SK-N-SH (cell line): ENCODE data around the gene HTR3E.
A peak's percentile ranks its signal among the peaks of the same experiment; 100 is the strongest.

Experiments
- EZH2phosphoT487 ChIP-seq: fragments of 200-600 bp; sonication (generic); IDR thresholded peaks from 2 replicates; pipeline ENCODE4 v1.6.1; 2017; ENCODE audit warnings: low read depth, mixed run types, mild to moderate bottlenecking, antibody characterized with exemption, moderate library complexity, borderline replicate concordance
- GABPA ChIP-seq: IDR thresholded peaks from 2 replicates; pipeline ENCODE4 v1.4.0; 2012; ENCODE audit warnings: low read depth, mild to moderate bottlenecking
- MXI1 ChIP-seq: IDR thresholded peaks from 2 replicates; pipeline ENCODE4 v1.6.1; 2012; ENCODE audit warnings: mild to moderate bottlenecking, low read depth, low read length, improper control_type of control experiment
- NRF1 ChIP-seq: IDR thresholded peaks from 2 replicates; pipeline ENCODE4 v1.6.1; 2012; ENCODE audit warnings: low read depth, mild to moderate bottlenecking, low read length
- YY1 ChIP-seq: IDR thresholded peaks from 2 replicates; pipeline ENCODE4 v1.4.0; 2012; ENCODE audit warnings: low read depth, mild to moderate bottlenecking
- TF ChIP-seq, protein P1 (sequence below): IDR thresholded peaks from 2 replicates; pipeline ENCODE4 v1.6.1; 2012; ENCODE audit warnings: mild to moderate bottlenecking, low read depth, low read length, moderate library complexity
- TF ChIP-seq, protein P2 (sequence below): fragments of 200-600 bp; sonication (generic); IDR thresholded peaks from 2 replicates; pipeline ENCODE4 v1.6.1; 2017; ENCODE audit warnings: antibody characterized with exemption, mild to moderate bottlenecking, moderate library complexity

DNA sequence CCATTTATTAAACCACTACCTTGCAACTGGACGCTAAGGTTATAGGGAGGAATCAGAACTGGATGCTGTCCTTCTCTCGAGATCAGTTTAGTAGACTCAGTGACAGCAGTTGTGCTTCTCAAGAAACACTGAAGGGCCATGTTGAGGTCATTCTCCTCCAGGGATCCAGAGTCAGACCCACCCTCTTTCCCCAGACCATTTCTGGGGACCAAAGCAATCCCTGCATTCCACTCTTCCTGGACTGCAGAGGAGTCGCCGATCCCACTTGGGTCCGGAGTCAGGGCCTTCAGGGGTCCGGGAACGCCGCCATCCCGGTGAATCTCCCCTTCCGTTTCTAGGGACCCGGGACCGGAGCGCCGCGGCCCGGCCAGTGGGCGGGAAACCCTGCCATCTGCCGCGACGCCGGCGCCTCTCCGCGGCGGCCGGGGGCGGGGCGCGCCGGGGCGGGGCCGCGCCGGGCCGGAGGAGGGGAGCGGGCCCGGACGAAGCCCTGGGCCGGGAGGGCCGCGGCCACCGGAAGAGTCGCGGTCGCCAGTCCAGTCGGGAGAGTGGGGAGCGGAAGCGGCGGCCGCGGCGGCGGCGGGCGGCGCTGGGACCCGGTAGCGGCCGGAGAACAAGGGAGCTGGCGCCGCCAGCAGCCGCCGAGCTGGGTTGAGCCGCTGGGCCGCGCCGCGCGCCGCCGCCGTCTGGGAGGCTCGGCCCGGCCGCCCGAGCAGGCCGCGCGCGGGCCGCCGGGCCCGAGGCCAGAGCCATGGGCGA lies 58.2 kb downstream of the HTR3E start, which contains the start of gene DVL3:
- TF ChIP-seq, protein P1, sequence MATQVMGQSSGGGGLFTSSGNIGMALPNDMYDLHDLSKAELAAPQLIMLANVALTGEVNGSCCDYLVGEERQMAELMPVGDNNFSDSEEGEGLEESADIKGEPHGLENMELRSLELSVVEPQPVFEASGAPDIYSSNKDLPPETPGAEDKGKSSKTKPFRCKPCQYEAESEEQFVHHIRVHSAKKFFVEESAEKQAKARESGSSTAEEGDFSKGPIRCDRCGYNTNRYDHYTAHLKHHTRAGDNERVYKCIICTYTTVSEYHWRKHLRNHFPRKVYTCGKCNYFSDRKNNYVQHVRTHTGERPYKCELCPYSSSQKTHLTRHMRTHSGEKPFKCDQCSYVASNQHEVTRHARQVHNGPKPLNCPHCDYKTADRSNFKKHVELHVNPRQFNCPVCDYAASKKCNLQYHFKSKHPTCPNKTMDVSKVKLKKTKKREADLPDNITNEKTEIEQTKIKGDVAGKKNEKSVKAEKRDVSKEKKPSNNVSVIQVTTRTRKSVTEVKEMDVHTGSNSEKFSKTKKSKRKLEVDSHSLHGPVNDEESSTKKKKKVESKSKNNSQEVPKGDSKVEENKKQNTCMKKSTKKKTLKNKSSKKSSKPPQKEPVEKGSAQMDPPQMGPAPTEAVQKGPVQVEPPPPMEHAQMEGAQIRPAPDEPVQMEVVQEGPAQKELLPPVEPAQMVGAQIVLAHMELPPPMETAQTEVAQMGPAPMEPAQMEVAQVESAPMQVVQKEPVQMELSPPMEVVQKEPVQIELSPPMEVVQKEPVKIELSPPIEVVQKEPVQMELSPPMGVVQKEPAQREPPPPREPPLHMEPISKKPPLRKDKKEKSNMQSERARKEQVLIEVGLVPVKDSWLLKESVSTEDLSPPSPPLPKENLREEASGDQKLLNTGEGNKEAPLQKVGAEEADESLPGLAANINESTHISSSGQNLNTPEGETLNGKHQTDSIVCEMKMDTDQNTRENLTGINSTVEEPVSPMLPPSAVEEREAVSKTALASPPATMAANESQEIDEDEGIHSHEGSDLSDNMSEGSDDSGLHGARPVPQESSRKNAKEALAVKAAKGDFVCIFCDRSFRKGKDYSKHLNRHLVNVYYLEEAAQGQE, result peak; percentile 18; the same call in 1 of the 2 replicates
- TF ChIP-seq, protein P2, sequence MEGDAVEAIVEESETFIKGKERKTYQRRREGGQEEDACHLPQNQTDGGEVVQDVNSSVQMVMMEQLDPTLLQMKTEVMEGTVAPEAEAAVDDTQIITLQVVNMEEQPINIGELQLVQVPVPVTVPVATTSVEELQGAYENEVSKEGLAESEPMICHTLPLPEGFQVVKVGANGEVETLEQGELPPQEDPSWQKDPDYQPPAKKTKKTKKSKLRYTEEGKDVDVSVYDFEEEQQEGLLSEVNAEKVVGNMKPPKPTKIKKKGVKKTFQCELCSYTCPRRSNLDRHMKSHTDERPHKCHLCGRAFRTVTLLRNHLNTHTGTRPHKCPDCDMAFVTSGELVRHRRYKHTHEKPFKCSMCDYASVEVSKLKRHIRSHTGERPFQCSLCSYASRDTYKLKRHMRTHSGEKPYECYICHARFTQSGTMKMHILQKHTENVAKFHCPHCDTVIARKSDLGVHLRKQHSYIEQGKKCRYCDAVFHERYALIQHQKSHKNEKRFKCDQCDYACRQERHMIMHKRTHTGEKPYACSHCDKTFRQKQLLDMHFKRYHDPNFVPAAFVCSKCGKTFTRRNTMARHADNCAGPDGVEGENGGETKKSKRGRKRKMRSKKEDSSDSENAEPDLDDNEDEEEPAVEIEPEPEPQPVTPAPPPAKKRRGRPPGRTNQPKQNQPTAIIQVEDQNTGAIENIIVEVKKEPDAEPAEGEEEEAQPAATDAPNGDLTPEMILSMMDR, result no peak
- TF ChIP-seq NRF1, result no peak
- peak; percentile 68 for TF ChIP-seq GABPA
- 0 out of 2 replicates have a peak, but pooled peaks have one; percentile 27 for TF ChIP-seq YY1
- no peak for TF ChIP-seq EZH2phosphoT487
- TF ChIP-seq MXI1, result peak; percentile 6; the same call in 1 of the 2 replicates
